Measurements from ENCODE around the gene CALML5. TPM values are rescaled to one million over a fixed set of nuclear protein-coding genes. Genes with fewer than 3 reads are reported as not detected.
A peak's percentile ranks its signal among the peaks of the same experiment; 100 is the strongest.

The CALML5 gene
- total and polyA plus RNA-seq, 2 of the 4 experiments (the other 2 are of a cell fraction), result not detected

- Histone ChIP-seq H3K4me3 (ENCODE audit: insufficient read depth, low read depth, low read length) (no peak overlapping the region), H3K27ac (ENCODE audit: insufficient read depth, low read length) (no peak overlapping the region), H3K14ac (replicated peaks; ENCODE audit: low read depth, low read length) (0 out of 2 replicates have a peak overlapping the region, but pooled peaks have one; percentile 48), H2AFZ (replicated peaks; ENCODE audit: low read length, poor library complexity) (no peak overlapping the region), H3K79me1 (ENCODE audit: low read depth in 1 of 2, low read length in 2 of 2) (no peaks in the 10 kb centered on the region), H3K27me3 (ENCODE audit: control insufficient read depth, insufficient read depth, low read length) (no peaks in the 10 kb centered on the region), H2BK120ac (ENCODE audit: low read depth, low read length) (no peak overlapping the region), H2AK5ac (ENCODE audit: low read depth, low read length) (no peak overlapping the region), H3K4me1 (ENCODE audit: control insufficient read depth, insufficient read depth, low read length) (peaks cover 17% of the 10 kb centered on the region), H3K9me3 (ENCODE audit: control insufficient read depth, insufficient read depth, low read length) (no peaks in the 10 kb centered on the region), H3K18ac (ENCODE audit: low read depth, low read length) (no peak overlapping the region; the same call in 1 of the 2 replicates), H4K5ac (ENCODE audit: low read depth, low read length) (peak overlapping the region; percentile 16; the same call in 1 of the 2 replicates), H3K9ac (ENCODE audit: low read depth, low read length) (no peak overlapping the region), H2BK5ac (ENCODE audit: low read depth, low read length, poor library complexity, severe bottlenecking) (no peak overlapping the region), H2AK9ac (replicated peaks; ENCODE audit: low read depth, low read length, poor library complexity) (no peak overlapping the region), H3K56ac (ENCODE audit: extremely low read depth, insufficient read depth, low read length) (no peak overlapping the region), H3K4me2 (ENCODE audit: low read depth, low read length) (no peak overlapping the region), H2BK20ac (ENCODE audit: low read depth, low read length) (peak overlapping the region; percentile 18; the same call in 1 of the 2 replicates), H4K8ac (ENCODE audit: low read depth in 2 of 2, low read length in 2 of 2) (peak overlapping the region in 1 of 2 experiments; percentile 54; a peak in 2 of 4 replicates), H3K4ac (ENCODE audit: low read depth, low read length) (0 out of 2 replicates have a peak overlapping the region, but pooled peaks have one; percentile 3), H2BK15ac (ENCODE audit: low read depth, low read length) (0 out of 3 replicates have a peak overlapping the region, but pooled peaks have one; percentile 38), H3K23ac (ENCODE audit: low read depth, low read length) (peak overlapping the region; percentile 42; the same call in 1 of the 2 replicates), H4K20me1 (ENCODE audit: insufficient read depth, low read length) (no peaks in the 10 kb centered on the region), H3K36me3 (ENCODE audit: control insufficient read depth, insufficient read depth, low read length) (peaks cover 2% of the 10 kb centered on the region; the same call in 1 of the 2 replicates), H3K9me1 (ENCODE audit: insufficient read depth, low read length) (peaks cover 5% of the 10 kb centered on the region), H4K91ac (ENCODE audit: insufficient read depth, low read depth, low read length) (no peak overlapping the region)
- no peak for ATAC-seq (ENCODE audit: low read depth)
- dilution Hi-C loops (cut with HindIII; ENCODE audit: low sequenced_read_pairs, unreplicated experiment) (no loop called here), intact Hi-C loops (cut with micrococcal nuclease) (loop anchor here (5.0 kb wide), 1 partner anchor 74 kb away; no protein-coding TSS in a partner anchor), in situ Hi-C loops (cut with MboI; ENCODE audit: low sequenced_read_pairs) (loop anchor here (25.0 kb wide), 1 partner anchor 399 kb away; no protein-coding TSS in a partner anchor)
- DNase-seq, result no peak
- TF ChIP-seq CTCF (conservative IDR thresholded peaks at IDR 0.05; ENCODE audit: low read depth, low read length), result no peak
- TF ChIP-seq, protein P1, sequence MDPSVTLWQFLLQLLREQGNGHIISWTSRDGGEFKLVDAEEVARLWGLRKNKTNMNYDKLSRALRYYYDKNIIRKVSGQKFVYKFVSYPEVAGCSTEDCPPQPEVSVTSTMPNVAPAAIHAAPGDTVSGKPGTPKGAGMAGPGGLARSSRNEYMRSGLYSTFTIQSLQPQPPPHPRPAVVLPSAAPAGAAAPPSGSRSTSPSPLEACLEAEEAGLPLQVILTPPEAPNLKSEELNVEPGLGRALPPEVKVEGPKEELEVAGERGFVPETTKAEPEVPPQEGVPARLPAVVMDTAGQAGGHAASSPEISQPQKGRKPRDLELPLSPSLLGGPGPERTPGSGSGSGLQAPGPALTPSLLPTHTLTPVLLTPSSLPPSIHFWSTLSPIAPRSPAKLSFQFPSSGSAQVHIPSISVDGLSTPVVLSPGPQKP (IDR thresholded peaks at IDR 0.05; ENCODE audit: borderline replicate concordance, low read depth, low read length), result no peak
- TF ChIP-seq NFE2L2 (IDR thresholded peaks at IDR 0.05; ENCODE audit: low read depth, low read length), result no peak
- no peak for TF ChIP-seq RCOR1 (IDR thresholded peaks at IDR 0.05; ENCODE audit: insufficient replicate concordance, low read length)
- TF ChIP-seq CEBPB (IDR thresholded peaks at IDR 0.05; ENCODE audit: low read depth, low read length), result no peak
- no peak for TF ChIP-seq MAZ (IDR thresholded peaks at IDR 0.05; ENCODE audit: borderline replicate concordance, low read depth, low read length)
- TF ChIP-seq MXI1 (IDR thresholded peaks at IDR 0.05; ENCODE audit: borderline replicate concordance, low read depth, low read length), result no peak
- no peak for TF ChIP-seq FOS (IDR thresholded peaks at IDR 0.05; ENCODE audit: low read depth, low read length)
- no peak for TF ChIP-seq MAFK (IDR thresholded peaks at IDR 0.05; ENCODE audit: low read depth, low read length)
- TF ChIP-seq RFX5 (IDR thresholded peaks at IDR 0.05; ENCODE audit: low read depth, low read length), result no peak
- TF ChIP-seq POLR2A (IDR thresholded peaks at IDR 0.05; ENCODE audit: low read depth, low read length), result no peak
- no peak for TF ChIP-seq RAD21 (IDR thresholded peaks at IDR 0.05; ENCODE audit: low read length)
- no peak for TF ChIP-seq SMC3 (IDR thresholded peaks at IDR 0.05; ENCODE audit: low read depth, low read length)
- POLR2A ChIA-PET (ENCODE audit: unreplicated experiment), result no interaction called here
- CTCF ChIA-PET, result no interaction called here
- WGBS, 2 experiments (ENCODE audit: extremely low coverage in 2 of 2, insufficient read length in 1 of 2), result 91% methylated on average over 4 of the region's 7 CpGs; no CpG with 5 or more reads in 1 of the 2 experiments
- no TSS peak for BruUV-seq (replicated peaks)
These were observed 36.5 kb downstream of the CALML5 start for GRCh38 chr10:5462841-5463293.

All from IMR-90 (cell line).